ENCODE results near the gene RAP1GAP2.
A peak's percentile ranks its signal among the peaks of the same experiment; 100 is the strongest.
"Not testable (repeated sequence)": the region's sequence is repeated elsewhere in the genome, so short reads cannot be mapped to it uniquely, and the experiment has no call there.

The RAP1GAP2 gene

DNA sequence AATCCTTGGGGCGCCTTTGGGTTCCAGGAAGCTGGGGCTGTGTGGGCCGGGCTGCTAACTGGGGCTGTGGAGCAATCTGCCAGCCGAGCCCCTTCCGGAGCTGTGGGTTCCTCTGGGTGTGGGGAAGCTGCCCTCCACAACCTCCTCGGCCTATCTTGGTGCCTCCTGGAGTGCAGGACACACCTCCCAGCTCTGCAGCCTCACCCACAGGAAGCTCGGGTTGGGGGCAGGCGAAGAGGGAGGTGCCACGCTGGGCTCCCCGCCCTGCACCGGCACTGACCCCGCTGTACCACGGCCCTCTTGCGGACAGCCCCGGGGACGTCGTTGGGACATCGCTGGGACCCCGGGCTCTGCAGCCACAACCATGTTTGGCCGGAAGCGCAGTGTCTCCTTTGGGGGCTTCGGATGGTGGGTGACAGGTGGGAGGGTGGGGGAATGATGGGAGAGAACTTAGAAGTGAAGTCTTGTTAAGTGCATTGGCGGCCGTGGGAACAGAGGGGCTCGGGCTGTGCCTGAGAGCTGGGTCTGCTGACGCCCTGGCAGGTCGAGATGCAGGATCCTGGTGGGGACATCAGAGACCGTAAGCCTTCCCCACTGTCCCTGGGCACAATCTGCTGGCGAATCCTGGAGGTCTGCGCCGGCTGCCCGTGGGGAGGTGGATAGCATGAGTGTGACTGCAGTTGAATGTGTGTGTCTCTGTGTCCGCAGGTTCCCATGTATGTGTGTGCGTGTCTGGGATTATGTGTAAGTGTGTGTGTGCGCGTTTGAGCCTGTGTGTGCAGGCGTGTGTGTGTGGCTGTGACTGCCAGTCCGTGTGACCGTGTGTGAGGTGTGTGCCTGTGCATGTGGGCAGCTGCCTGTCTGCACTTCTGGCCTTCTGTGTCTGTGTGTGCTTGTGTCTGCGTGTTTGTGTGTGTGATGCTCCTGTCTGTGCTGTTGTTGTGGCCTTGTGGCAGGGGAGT lies at the start of gene RAP1GAP2:
Gene RAP1GAP2, plus strand, starts transcription at position 275 of the 962 bp plus-strand sequence. Its CDS starts 90 bp downstream, at position 365.
- DNase-seq = peak; percentile 76

DNA sequence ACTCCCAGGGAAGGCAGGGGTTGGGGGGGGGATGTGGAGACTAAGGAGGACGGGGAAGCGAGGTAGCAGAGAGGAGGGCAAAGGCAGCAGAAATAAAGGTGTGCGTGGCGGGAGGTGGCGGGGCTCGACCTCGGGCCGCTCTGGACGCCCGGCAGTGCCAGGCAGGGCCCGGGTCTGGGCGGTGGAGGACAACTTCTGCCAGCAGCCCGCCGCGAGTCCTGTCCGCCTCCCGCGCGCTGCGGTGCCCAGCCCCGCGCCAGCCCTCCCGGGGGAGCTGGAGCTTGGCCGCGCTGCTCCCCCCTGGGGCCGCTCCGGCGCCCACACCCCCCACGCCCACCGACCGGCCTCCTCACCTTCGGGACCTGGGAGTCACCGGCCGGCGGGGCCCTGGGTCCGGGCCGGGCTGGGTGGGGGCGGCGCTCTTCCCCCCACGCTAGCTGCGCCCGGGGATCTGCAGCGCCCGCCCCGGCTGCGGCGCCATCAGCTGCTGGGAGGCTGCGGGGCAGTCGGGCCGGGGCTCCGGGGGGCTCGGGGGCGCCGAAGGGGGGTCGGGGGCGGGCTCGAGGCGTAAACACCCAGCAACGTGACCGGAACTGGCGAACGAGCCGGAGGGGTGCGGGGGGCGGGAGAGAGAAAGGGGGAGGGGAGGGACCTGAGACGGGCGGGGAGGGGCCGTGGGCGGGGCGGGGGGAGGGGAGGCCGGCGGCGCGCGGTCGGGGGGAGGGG lies 47.0 kb upstream of the RAP1GAP2 start, which contains the start of gene CCDC92B:
Gene CCDC92B, minus strand, starts transcription at position 595 of the 726 bp plus-strand sequence. CDS start 14,507 bp downstream, outside the sequence.
- DNase-seq = no peak

DNA sequence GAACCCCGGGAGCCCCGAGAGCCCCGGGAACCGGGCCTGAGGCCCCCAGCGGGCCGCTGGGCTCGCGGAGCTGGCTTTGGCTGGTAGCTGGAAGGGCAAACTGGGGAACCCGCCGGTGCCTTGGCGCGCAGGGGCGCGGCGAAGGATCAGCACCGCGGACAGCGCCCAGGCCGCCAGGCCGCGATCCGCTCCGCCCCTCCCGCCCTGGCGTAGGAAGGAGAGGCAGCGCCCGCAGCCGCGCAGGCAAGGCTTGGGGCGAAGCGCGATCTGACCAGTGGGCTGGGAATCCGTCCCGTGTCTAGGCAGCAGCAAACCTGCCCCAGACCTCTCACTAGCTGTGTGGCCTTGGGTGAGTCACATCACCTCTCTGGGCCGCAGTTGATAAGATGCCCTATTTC lies 46.5 kb upstream of the RAP1GAP2 start:
- DNase-seq = peak; percentile 89

DNA sequence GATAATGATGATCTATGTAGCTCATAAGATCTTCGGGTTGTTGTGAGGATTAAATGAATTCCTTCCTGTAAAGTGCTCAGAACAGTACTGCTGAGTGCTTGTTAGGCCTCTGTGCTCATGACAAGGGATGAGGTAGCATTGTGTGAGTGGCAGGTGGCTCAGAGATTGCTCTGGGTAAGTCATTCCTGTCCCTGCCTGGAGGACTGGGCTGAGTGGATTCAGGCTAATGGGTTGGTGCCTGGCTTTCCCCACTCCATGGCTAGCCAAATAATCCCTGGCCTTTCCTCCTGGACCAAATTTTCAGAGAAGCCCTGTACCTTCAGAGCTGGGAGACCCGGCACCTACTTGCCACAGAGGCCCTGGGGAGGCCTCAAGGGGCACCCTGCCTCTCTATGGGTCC lies 45.5 kb upstream of the RAP1GAP2 start:
- DNase-seq = no peak

DNA sequence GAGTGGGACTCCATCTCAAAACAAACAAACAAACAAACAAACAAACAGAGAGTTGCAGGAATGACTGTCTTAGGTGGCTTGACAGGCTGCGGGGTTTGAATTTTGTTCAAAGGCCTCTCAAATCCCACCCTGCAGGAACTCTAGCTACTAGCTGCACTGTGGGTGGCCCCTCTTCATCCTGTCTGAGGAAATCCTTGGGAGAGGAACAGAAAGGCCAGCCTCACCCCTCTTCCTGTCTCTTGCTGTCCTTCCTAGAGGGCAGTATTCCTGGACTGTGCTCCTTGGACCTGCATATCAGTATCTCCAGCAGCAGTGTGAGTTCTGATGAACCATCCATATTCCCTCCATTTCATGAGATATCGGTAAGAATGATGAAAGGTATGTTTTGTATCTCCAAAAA lies 44.7 kb upstream of the RAP1GAP2 start:
- no peak for DNase-seq

DNA sequence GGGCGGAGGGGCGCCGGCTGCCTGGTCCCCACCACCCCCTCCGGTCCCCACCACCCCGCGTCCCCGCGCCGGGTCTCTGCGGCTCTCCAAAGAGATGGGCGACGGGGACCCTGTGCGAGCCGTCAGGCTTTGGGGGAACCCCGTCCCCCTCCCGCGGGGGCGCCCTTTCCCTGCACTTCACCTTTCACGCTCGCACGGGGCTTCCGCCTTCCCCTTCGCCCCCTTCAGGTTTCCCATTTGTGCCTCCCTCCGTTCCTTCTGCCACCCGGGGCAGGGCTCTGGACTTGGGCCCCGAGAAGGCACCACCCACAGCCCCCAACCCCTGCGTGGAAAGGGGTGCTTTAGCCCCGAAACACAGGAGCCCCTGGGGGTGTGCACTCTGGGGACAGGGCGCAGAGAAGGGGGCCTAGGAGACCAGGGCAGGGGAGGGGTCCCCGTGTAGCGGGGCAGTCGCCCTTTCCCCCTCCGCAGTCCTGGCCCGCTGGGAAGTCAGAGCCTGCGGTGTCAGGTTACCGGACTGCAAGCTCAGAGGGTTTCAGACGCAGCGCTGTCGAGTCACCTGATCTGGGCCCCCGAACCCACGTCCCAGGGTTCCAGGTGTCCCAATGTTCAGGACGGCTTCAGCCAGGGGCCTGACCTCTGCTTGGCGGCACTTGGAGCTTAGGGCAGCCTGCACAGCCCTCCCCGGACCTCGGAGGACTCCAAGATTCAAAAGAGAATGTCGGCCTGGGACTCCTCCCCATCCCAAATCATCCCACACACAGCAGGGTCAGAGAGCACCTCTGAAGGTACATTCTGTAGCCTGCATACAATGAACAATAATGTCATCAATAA lies 40.1 kb upstream of the RAP1GAP2 start:
- DNase-seq = no peak

DNA sequence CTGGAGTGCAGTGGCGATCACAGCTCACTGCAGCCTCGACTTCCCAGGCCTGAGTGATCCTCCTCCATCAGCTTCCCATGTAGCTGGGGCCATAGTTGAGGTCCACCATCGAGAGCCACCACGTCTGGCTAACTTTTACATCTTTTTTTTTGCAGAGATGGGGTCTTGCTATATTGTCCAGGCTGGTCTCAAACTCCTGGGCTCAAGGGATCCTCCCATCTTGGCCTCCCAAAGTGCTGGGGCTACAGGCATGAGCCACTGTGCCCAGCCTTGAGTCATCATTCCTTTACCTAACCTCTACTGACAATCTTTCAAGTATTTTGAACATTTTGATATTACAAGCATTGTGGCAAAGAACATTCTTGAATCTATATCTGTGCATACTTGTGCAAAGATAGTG lies 37.4 kb upstream of the RAP1GAP2 start:
- no peak for DNase-seq

DNA sequence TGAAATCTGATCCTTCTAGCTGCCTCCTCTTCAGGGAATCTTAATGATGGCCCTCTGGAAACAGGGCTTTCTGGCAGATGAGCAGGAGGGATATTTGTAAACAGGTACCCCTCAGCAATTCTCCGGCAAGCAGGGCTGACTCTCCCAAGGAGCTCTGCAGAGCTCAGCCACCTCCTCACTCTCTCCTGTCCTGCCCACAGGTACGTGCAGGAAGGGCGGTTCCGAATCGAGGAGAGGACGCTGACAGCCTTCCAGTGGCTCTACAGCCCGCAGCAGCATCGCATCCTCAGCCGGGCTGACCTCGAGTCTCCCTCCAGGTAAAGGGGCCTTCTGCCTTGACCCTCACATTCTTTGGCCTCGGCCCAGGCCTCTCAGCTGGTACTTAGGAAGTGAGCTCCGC lies 26.1 kb upstream of the RAP1GAP2 start:
- DNase-seq = no peak

DNA sequence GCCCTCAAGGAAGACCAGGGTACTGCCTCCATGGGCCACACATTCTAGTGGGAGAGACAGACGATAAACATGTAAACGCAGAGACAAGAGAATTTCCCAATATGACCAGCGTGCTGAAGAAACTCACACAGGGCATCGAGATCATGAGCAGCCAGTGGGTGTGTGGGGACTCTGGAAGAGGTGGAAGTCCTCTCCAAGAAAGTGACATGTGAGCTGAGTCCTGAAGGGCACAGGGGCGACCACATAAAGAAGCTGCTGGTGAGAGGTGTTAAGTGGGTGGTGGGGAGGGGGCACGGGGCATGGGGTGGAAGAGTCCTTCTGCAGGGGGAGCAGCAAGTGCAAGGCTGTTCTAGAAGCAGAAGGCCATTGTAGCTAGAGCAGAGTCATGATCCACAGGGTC lies 21.0 kb upstream of the RAP1GAP2 start:
- no peak for DNase-seq

DNA sequence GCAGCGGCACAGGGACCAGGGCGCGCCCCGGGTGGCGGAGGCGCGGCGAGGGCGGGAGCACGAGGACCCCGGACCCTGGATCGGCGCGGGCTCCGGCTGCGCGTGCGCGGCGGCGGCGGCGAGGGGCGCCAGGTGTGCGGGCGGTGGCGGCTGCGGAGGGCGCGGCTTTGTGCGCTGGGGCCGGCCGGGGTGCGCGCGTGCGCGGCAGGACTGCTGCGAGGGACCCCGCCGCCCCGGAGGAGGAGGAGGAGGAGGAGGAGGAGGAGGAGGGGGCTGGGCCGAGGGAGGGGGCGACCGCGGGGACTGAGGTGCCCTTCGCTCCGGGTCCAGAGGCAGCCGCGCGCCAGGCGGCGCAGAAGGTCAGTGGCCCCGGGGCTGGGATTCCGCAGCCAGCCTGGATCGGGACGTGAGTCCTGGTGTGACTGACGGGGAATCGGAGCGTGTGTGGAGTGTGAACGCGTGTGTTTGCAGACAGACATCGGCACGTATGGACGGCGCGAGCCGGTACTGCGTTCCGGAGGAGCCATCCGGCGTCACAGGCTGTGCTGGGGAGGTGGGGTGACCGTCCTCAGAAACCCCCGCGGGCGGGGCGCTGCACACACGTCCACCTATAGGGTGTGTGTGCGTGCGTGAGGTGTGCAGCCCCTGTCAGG lies 19.5 kb upstream of the RAP1GAP2 start:
- no peak for DNase-seq

DNA sequence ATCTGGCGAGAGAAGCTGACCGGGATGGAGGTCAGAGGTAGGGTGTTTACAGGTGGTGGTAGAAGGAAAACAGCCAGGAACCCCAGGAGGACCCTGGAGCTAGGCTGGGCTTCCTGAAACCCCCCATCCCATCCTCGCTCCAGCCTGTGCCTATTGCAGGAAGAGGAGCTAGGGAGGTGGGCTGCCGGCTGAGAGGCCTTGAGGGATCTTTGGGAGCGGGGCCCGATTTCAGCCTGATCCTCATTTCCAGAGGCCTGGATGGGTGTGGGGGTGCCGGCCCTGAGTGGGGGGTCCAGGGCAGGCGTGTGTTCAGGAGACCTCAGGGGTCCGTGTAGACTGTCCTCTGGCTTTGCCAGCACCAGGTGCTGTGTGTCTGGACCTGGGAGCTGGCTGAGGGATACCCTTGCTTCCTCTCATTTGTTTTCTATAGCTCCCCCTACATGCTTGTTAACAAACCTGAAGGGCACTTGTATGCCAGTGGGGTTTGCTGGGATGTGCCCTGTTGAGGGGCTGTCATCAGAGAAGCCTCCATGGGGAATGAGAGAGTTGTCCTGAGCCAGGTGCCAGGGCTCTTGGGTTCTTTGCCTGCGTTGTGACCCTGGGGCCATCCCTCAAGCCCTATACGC lies 18.9 kb upstream of the RAP1GAP2 start:
- DNase-seq = no peak

DNA sequence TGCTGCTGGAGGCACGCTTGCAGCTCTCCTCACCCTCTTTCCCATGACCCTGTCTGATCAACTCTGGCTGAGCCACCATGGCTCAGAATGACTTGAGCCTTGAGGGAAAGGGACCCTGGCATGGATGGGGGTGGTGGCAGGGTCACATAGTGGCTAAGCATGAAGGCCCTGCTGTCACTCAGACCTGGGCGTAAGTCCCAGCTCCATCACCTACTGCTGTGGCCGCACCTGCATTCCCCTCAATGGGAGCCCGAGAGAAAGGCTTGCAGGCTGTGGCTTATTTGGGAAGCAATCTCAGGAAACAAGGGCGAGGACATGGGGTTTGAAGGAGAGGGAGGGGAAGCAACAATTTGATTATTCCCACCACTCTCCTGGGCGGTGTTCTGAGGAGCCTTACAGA lies 17.7 kb upstream of the RAP1GAP2 start:
- DNase-seq = no peak

DNA sequence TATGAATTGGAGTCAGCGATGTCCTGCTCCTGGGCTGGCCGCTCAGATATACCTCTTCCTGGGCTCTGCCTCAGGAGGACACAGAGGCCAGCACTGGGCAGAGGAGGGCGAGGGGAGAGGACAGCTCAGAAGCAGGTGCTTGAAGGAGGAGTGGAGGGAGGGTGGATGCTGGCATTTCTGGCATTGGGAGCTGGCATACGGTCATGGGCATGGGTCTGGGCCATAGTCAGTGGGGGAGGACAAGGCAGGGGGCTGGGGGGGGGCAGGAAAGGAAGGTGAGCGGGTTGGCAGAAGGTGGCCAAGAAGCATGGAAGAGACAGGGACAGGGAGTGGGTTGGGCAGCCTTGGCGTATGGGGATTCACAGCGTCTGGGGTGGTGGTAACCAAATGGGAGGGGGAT lies 16.7 kb upstream of the RAP1GAP2 start:
- no peak for DNase-seq

DNA sequence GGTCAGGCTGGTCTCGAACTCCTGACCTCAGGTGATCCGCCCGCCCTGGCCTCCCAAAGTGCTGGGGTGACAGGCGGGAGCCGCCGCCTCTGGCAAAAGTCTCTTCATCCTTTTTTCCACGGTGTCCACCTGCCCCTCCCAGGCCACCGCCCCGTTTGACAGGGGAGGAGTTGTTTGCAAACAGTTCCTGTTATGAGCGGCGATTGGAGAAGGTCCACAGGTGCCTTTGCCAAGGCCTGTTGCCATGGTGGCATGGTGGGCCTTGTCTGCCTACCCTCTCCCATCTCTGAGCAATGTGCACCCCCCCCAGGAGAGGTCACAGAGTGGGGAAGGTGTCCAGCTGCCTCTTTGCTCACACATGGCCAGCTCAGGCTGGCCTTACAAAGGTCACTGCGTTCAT lies 16.0 kb upstream of the RAP1GAP2 start:
- no peak for DNase-seq

DNA sequence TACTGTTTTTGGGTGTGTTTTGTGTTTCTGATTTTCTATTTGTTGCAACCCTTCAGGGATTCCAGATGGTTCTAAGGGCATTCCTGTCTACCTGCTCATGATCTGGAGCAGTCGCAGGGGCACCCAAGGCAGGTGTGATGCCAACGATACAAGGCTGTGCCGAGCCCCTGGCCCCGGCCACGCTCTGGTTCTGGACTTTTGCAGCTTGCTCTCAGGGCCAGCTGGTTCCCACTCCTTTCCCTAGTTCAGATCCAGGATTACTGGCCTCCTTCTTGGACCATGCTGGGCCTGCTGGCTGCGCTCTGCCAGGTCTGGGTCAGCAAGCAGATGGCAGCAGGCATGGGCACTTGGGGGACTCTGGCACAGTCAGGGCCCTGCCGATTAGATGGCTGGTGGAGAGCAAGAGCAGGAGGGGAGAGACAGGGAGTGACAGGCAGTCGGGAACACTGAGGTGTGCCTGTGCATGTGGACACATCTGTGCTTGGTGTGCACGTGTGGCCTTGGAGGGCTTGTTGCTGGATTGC lies 15.2 kb upstream of the RAP1GAP2 start:
- DNase-seq = no peak

DNA sequence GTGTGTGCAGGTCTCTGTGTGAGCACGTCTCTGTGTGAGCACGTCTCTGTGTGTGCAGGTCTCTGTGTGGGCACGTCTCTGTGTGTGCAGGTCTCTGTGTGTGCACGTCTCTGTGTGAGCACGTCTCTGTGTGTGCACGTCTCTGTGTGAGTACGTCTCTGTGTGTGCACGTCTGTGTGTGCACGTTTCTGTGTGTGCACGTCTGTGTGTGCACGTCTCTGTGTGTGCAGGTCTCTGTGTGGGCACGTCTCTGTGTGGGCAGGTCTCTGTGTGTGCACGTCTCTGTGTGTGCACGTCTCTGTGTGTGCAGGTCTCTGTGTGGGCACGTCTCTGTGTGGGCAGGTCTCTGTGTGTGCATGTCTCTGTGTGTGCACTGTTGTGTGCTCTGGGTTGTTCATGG lies 14.6 kb upstream of the RAP1GAP2 start:
- DNase-seq = not testable (repeated sequence)

DNA sequence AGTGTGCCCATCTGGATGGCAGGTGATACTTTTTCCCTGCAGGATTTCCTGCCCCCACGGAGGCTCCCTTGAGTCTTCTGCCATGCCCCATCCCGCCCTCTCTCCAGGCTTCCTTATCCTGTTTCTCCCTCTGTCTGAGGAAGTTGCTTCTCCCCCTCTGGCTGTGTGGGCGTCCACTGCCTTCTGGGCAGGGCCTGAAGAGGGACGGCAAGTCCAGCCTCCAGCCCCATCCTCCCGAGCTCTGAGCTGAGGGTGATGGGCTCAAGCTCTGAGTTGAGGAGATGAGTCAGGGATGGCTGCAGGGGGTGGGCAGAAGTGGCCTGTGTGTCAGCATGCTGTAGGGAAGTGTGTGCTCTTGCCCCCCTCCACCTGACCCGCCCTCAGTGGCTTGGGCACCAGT lies 14.2 kb upstream of the RAP1GAP2 start:
- no peak for DNase-seq

DNA sequence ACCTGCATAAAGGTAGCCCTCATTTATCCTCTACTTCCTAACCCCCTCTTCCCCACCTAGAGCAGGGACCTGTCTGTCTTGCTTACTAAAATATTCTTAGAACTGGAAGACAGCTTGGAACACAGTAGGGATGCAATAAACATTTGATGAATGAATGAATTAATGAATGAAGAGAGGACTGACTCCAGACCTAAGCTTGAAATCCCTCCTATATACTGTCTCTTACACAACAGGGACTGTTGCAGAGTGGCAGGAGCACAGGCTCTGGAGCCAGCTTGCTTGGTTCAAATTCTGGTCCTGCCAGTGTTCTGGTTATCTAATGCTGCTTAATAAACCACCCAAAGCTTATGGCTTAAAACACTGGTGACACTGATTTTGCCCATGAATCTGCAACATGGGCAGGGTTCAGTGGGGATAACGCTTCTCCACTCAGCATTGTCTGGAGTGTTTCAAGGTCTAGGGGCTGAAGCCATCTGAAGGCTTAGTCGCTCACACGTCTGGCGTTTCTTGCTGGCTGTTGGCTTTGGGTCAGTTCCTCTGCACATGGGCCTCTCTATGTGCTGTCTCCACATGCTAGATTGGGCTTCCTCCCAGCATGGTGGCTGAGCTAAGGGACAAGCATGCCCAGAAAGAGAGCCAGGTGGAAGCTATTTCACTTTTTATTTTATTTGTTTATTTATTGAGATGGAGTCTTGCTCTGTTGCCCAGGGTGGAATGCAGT lies 12.8 kb upstream of the RAP1GAP2 start:
- DNase-seq = no peak

DNA sequence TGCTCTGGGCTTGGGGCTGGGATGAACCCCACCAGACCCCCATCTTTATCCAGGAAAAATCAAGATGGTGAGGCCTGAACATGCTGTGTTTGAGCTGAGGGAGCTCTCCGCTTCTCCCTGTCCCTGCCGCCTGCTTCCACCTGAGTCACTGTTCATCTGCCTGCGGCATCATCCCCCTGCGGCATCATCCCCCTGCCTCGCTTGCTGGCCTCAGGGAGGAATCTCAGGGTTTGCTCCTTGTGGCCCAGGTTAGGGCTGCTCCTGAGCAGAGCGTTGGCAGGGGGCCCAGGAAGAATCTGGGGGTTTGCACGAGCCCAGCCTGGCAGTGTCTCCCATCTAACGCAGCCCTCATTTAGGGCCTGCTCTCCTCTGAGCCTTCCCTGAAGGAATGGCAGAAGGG lies 11.4 kb upstream of the RAP1GAP2 start:
- no peak for DNase-seq

DNA sequence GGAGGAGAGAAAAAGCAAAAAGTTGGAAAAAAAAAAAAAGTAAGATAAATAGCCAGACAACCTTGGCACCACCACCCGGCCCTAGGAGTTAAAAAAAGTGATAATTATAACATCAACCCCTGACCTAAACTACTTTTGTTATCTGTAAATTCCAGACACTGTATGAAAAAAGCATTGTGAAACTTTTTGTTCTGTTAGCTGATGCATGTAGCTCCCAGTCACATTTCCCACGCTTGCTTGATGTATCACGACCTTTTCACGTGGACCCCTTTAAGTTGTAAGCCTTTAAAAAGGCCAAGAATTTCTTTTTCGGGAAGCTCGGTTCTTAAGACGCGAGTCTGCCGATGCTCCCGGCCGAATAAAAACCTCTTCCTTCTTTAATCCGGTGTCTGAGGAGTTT lies 10.9 kb upstream of the RAP1GAP2 start:
- not testable (repeated sequence) for DNase-seq

Data from activated CD8-positive, alpha-beta memory T cell treated with anti-CD3 and anti-CD28 coated beads for 24 hours (primary cell).